ENCODE results near the gene AKIRIN2. TPM values are rescaled to one million over a fixed set of nuclear protein-coding genes. Genes with fewer than 3 reads are reported as not detected.
"Not testable (repeated sequence)": the region's sequence is repeated elsewhere in the genome, so short reads cannot be mapped to it uniquely, and the experiment has no call there.

The AKIRIN2 gene
- total and polyA plus RNA-seq, 8 donors = 7.3 to 20.1 (median 10.2) TPM

DNA sequence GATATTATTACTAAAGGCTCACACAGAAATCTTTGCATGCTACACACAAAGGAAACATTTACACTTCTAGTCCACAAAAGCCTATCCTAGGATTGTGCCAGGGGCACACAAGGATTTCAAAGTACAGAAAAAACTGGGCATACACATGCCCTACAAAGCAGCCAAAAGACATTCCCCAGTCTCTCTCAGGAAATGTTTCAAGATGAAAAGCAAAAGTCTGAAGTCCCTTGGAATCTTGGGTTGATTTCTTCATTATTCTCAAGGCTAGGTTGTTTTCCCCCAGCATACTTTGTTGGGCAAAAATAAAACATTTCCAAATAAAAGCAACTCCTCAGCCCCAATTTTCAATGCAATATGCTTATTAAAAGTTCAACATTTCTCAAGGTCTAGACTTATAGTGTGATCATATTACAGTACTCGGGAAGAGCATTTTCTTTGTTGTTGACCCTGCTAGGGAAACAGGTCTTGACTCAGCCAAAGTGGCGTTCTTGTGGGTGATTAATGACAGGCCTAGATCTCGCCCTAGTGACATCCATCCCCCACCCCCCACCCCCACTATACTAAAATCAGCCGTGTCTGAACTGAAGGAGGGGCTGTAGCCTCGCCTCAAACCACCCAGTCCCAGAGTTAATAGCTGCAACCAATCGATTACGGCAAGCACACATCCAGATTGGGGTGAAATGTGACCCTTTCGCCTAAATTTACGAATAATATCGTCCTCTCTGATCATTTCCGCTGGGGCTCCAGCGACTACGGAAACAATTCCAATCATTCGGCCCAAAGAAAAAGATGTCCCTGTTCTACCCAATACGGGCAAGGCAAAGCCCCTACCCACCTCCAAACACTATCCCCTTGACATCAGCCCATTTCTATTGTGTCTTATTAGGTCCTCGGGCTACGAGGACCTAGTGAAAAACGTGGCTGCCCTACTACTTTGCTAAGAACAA, 1.4 kb downstream of the AKIRIN2 start:
- TF ChIP-seq, protein P1, sequence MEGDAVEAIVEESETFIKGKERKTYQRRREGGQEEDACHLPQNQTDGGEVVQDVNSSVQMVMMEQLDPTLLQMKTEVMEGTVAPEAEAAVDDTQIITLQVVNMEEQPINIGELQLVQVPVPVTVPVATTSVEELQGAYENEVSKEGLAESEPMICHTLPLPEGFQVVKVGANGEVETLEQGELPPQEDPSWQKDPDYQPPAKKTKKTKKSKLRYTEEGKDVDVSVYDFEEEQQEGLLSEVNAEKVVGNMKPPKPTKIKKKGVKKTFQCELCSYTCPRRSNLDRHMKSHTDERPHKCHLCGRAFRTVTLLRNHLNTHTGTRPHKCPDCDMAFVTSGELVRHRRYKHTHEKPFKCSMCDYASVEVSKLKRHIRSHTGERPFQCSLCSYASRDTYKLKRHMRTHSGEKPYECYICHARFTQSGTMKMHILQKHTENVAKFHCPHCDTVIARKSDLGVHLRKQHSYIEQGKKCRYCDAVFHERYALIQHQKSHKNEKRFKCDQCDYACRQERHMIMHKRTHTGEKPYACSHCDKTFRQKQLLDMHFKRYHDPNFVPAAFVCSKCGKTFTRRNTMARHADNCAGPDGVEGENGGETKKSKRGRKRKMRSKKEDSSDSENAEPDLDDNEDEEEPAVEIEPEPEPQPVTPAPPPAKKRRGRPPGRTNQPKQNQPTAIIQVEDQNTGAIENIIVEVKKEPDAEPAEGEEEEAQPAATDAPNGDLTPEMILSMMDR (IDR thresholded peaks at IDR 0.05) = no peak
- WGBS, 2 donors = 0% methylated on average over 18 of the region's 18 CpGs
- peaks cover 13 to 24% (median 18%) of the 10 kb centered on the region in 3 donors for H3K4me1 ChIP-seq
- intact Hi-C loops (cut with DNase I) = no loop called here
- no peaks in the 10 kb centered on the region for H3K36me3 ChIP-seq
- no peaks in the 10 kb centered on the region for H3K9me3 ChIP-seq
- H3K4me3 ChIP-seq = peak overlapping the region; percentile 74 to 99 (median 88)
- FAIRE-seq (no peak), ATAC-seq (peak; percentile 7 to 17 (median 10)), DNase-seq (peak in 3 of 6 donors; percentile 20 to 28 (median 26))
- peak overlapping the region; percentile 95 to 98 (median 96) for H3K27ac ChIP-seq
- no peaks in the 10 kb centered on the region for H3K27me3 ChIP-seq

DNA sequence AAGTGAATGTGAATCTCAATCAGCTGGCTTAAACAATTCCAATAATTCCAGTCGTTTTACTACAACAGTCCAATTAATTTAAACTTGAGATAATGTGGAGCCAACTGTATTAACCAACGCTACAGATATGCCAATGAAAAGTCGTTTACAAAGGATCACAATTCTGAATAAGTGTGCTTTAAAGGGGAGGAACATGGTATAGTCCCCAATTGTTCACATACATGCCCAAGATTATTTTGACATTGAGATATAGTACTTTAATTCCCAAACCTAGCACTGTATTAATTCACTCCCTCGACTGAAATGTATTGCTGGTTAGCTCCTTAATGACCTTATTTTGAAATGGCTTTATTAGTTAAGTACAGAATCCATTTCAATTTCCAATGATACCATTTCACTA, 2.5 kb downstream of the AKIRIN2 start:
- Histone ChIP-seq H3K36me3 (no peaks in the 10 kb centered on the region), H3K9me3 (no peaks in the 10 kb centered on the region), H3K4me3 (peak overlapping the region; percentile 1 to 99 (median 43)), H3K27me3 (no peaks in the 10 kb centered on the region), H3K27ac (peak overlapping the region in 1 of 4 donors; percentile 42), H3K4me1 (peaks cover 13 to 27% (median 24%) of the 10 kb centered on the region in 3 donors)
- ATAC-seq (no peak), DNase-seq (no peak), FAIRE-seq (no peak)
- WGBS, 2 donors = 0 to 2% methylated on average over 4 of the region's 4 CpGs
- intact Hi-C loops (cut with DNase I) = no loop called here
- TF ChIP-seq, protein P1 (IDR thresholded peaks at IDR 0.05) = no peak

DNA sequence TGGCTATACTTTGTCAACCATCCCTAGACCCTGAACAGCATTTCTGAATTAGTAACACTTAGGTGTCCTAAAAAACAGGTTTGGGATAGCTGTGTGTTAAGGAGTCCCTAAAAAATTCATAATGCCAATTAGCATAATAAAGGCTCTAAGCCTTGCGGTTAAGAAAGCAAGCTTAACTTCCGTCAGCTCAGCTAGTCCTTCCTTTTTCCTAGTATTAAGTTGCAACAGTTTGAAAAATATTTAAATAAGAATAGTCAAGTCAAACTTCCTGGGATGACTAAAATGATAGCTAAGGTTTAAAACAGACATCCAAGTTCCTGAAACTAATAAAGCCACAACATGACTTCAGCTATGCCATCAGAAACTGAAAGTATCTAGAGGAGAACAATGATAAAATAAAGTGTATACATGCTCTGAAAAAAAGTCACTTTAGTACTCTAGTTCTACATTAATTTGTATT, 3.5 kb downstream of the AKIRIN2 start:
- TF ChIP-seq, protein P1 (IDR thresholded peaks at IDR 0.05) = no peak
- intact Hi-C loops (cut with DNase I) = no loop called here
- FAIRE-seq (no peak), DNase-seq (no peak), ATAC-seq (no peak)
- peaks cover 13 to 33% (median 32%) of the 10 kb centered on the region in 3 donors for H3K4me1 ChIP-seq
- WGBS, 2 donors = 53 to 68% methylated on average over 2 of the region's 2 CpGs
- no peaks in the 10 kb centered on the region for H3K9me3 ChIP-seq
- H3K36me3 ChIP-seq = no peaks in the 10 kb centered on the region
- peak overlapping the region in 2 of 4 donors; percentile 42 for H3K27ac ChIP-seq
- peak overlapping the region in 2 of 4 donors; percentile 8 to 99 for H3K4me3 ChIP-seq
- no peaks in the 10 kb centered on the region for H3K27me3 ChIP-seq

DNA sequence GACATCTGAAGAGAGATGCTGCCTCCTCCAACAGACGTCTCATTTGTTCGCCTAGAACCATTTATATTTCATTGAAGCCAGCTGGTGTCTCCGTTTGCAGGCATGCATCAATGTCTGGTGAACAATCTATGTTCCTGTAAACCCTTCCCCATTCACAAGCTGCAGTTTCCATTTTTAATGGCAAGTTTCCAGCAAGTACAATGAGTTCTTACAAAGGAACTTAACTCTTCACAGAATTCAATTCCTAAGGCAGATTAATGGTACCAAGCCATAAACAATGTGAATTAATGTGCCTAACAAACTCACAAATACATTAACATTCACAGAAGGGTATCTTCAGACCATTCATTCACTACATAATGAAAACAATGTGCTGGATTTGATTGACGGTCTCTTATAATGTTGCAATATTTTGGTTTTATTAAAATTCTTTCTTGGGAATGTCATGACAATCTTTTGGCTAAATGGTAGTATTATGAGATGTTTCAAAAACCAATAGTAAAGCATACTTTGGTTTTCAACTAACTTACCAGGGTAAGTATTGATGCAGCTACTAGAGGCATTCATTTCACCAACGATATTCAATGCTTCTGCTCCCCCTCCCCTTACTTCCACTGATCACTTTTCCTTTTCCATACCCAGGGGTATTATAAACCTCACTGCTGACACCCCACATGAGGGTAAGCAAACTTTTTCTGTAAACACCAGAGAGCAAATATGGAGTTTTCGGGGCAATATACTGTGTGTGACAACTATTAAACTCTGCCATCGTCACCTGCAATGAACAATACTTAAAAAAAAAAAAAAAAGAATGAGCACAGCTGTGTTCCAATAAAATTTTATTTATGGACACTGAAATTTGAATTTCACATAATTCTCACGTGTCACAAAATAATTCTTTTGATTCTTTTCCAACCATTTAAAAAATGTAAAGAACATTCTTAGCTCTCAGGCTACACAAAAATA, 4.2 kb downstream of the AKIRIN2 start:
- TF ChIP-seq, protein P1 (IDR thresholded peaks at IDR 0.05) = no peak
- Histone ChIP-seq H3K9me3 (no peaks in the 10 kb centered on the region), H3K4me3 (peak overlapping the region in 1 of 4 donors; percentile 8), H3K27me3 (no peaks in the 10 kb centered on the region), H3K36me3 (no peaks in the 10 kb centered on the region), H3K4me1 (peaks cover 13 to 33% (median 32%) of the 10 kb centered on the region in 3 donors), H3K27ac (peak overlapping the region in 1 of 4 donors; percentile 42)
- WGBS, 2 donors = 37% methylated on average over 8 of the region's 8 CpGs
- FAIRE-seq = no peak
- DNase-seq = no peak
- intact Hi-C loops (cut with DNase I) = no loop called here
- ATAC-seq = no peak

DNA sequence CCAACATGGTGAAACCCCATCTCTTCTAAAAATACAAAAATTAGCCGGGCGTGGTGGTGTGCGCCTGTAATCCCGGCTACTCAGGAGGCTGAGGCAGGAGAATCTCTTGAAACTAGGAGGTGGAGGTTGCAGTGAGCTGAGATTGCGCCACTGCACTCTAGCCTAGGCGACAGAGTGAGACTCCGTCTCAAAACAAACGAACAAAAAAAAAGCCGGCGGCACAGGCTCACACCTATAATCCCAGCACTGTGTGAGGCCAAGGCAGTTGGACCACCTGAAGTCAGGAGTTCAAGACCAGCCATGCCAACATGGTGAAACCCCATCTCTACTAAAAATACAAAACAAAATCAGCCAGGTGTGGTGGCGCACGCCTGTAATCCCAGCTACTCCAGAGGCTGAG, 5.2 kb downstream of the AKIRIN2 start:
- H3K27me3 ChIP-seq; DNase-seq; intact Hi-C loops (cut with DNase I); H3K4me3 ChIP-seq; H3K9me3 ChIP-seq; FAIRE-seq; H3K36me3 ChIP-seq; ATAC-seq; H3K27ac ChIP-seq: not testable (repeated sequence)
- peaks cover 13 to 34% (median 32%) of the 10 kb centered on the region in 3 donors for H3K4me1 ChIP-seq
- 88 to 90% methylated on average over 12 of the region's 12 CpGs for WGBS, 2 donors

Measured in pancreas (tissue), 10 donors.